ENCODE results near the gene ACAA1. TPM values are rescaled to one million over a fixed set of nuclear protein-coding genes. Genes with fewer than 3 reads are reported as not detected.
"Not testable (repeated sequence)": the region's sequence is repeated elsewhere in the genome, so short reads cannot be mapped to it uniquely, and the experiment has no call there.

The ACAA1 gene
- total and polyA plus RNA-seq, 2 experiments from 2014 or later, result 141 to 250 TPM

- Histone ChIP-seq H3K79me2 (peaks cover 24% of the 10 kb centered on the region), H4K20me1 (ENCODE audit: insufficient read depth, poor library complexity, severe bottlenecking) (peaks cover 12% of the 10 kb centered on the region), H3K27ac (no peak overlapping the region), H3K27me3 (no peaks in the 10 kb centered on the region), H3K36me3 (replicated peaks; ENCODE audit: insufficient read depth, low read depth) (no peaks in the 10 kb centered on the region), H3K4me2 (no peak overlapping the region), H3K9me3 (ENCODE audit: low read depth) (no peaks in the 10 kb centered on the region), H3K9me2 (replicated peaks; ENCODE audit: insufficient read depth) (no peaks in the 10 kb centered on the region), H3K4me3 (no peak overlapping the region), H3K4me1 (ENCODE audit: insufficient read depth) (peaks cover 16% of the 10 kb centered on the region), H2AFZ (no peak overlapping the region)
- peak; percentile 22 for DNase-seq (ENCODE audit: low spot score)
- 89% methylated on average over 12 of the region's 12 CpGs for WGBS (ENCODE audit: low lambda C conversion rate, missing lambda C conversion rate)
- TF ChIP-seq CTCF (IDR thresholded peaks at IDR 0.05; ENCODE audit: poor library complexity) (peak; percentile 8), EZH2 (IDR thresholded peaks at IDR 0.05; ENCODE audit: borderline replicate concordance) (no peak), EZH2phosphoT487 (IDR thresholded peaks at IDR 0.05; ENCODE audit: low read depth, severe bottlenecking, unreplicated experiment) (no peak)
These were observed 26.4 kb upstream of the ACAA1 start for GRCh38 chr3:38163117-38163840.

GRCh38 chr3:38160704-38161103 is 23.8 kb upstream of the ACAA1 start:
- H3K4me2 ChIP-seq; H3K4me3 ChIP-seq; DNase-seq (ENCODE audit: low spot score); H3K36me3 ChIP-seq (replicated peaks; ENCODE audit: insufficient read depth, low read depth); H4K20me1 ChIP-seq (ENCODE audit: insufficient read depth, poor library complexity, severe bottlenecking); H2AFZ ChIP-seq; H3K27ac ChIP-seq; H3K27me3 ChIP-seq; H3K4me1 ChIP-seq (ENCODE audit: insufficient read depth); H3K9me2 ChIP-seq (replicated peaks; ENCODE audit: insufficient read depth); H3K79me2 ChIP-seq; H3K9me3 ChIP-seq (ENCODE audit: low read depth): not testable (repeated sequence)
- 96% methylated on average over 11 of the region's 11 CpGs for WGBS (ENCODE audit: low lambda C conversion rate, missing lambda C conversion rate)

GRCh38 chr3:38158472-38158871 is 21.5 kb upstream of the ACAA1 start:
- Histone ChIP-seq H3K27me3 (no peaks in the 10 kb centered on the region), H3K36me3 (replicated peaks; ENCODE audit: insufficient read depth, low read depth) (no peaks in the 10 kb centered on the region), H2AFZ (no peak overlapping the region), H3K4me2 (no peak overlapping the region), H3K4me1 (ENCODE audit: insufficient read depth) (no peaks in the 10 kb centered on the region), H3K27ac (no peak overlapping the region), H4K20me1 (ENCODE audit: insufficient read depth, poor library complexity, severe bottlenecking) (no peaks in the 10 kb centered on the region), H3K79me2 (no peaks in the 10 kb centered on the region), H3K9me3 (ENCODE audit: low read depth) (no peaks in the 10 kb centered on the region), H3K9me2 (replicated peaks; ENCODE audit: insufficient read depth) (no peaks in the 10 kb centered on the region), H3K4me3 (no peak overlapping the region)
- DNase-seq (ENCODE audit: low spot score), result no peak
- TF ChIP-seq CTCF (IDR thresholded peaks at IDR 0.05; ENCODE audit: poor library complexity), result no peak
- no peak for TF ChIP-seq EZH2 (IDR thresholded peaks at IDR 0.05; ENCODE audit: borderline replicate concordance)
- WGBS (ENCODE audit: low lambda C conversion rate, missing lambda C conversion rate), result 90% methylated on average over 5 of the region's 5 CpGs

GRCh38 chr3:38157595-38157994 is 20.7 kb upstream of the ACAA1 start:
- peak; percentile 60 for DNase-seq (ENCODE audit: low spot score)
- Histone ChIP-seq H4K20me1 (ENCODE audit: insufficient read depth, poor library complexity, severe bottlenecking) (no peaks in the 10 kb centered on the region), H3K4me1 (ENCODE audit: insufficient read depth) (no peaks in the 10 kb centered on the region), H3K27me3 (no peaks in the 10 kb centered on the region), H2AFZ (no peak overlapping the region), H3K4me2 (no peak overlapping the region), H3K9me2 (replicated peaks; ENCODE audit: insufficient read depth) (no peaks in the 10 kb centered on the region), H3K36me3 (replicated peaks; ENCODE audit: insufficient read depth, low read depth) (no peaks in the 10 kb centered on the region), H3K9me3 (ENCODE audit: low read depth) (no peaks in the 10 kb centered on the region), H3K79me2 (no peaks in the 10 kb centered on the region), H3K4me3 (no peak overlapping the region), H3K27ac (no peak overlapping the region)
- 81% methylated on average over 3 of the region's 3 CpGs for WGBS (ENCODE audit: low lambda C conversion rate, missing lambda C conversion rate)
- TF ChIP-seq CTCF (IDR thresholded peaks at IDR 0.05; ENCODE audit: poor library complexity) (no peak), EZH2phosphoT487 (IDR thresholded peaks at IDR 0.05; ENCODE audit: low read depth, severe bottlenecking, unreplicated experiment) (no peak), EZH2 (IDR thresholded peaks at IDR 0.05; ENCODE audit: borderline replicate concordance) (no peak)
